Kidney (tissue), 14 donors: ENCODE results near the gene TMEM63B. TPM values are rescaled to one million over a fixed set of nuclear protein-coding genes. Genes with fewer than 3 reads are reported as not detected.

Experiments used
- DNase-seq, 5 donors: peaks; one replicate each; pipeline ENCODE4 v3.0.0-alpha.2; 2013 to 2020
- FAIRE-seq: peaks from 2 replicates; lab custom pipeline; 2012; peaks lifted over from hg19 to GRCh38; lab: Jason Lieb, UNC
- H3K27ac ChIP-seq, 2 donors: one replicate each; pipeline ENCODE4 v1.7.0; 2013; ENCODE audit warnings: low read depth in 2 of 2, low read length in 2 of 2, inconsistent platforms in 1 of 2
- H3K27me3 ChIP-seq: one replicate; pipeline ENCODE4 v1.7.1; 2013; ENCODE audit warnings: low read length, inconsistent platforms; ENCODE audit not compliant: control insufficient read depth, insufficient read depth
- H3K36me3 ChIP-seq, 3 donors: one replicate each; pipeline versions ENCODE4 v1.7.0 to v1.7.1; 2013; ENCODE audit warnings: low read length in 3 of 3, control low read depth in 1 of 3, inconsistent platforms in 1 of 3; ENCODE audit not compliant: insufficient read depth in 3 of 3, control insufficient read depth in 2 of 3
- H3K4me1 ChIP-seq, 3 donors: one replicate each; pipeline versions ENCODE4 v1.7.0 to v1.7.1; 2013; ENCODE audit warnings: low read length in 3 of 3, inconsistent platforms in 1 of 3, low read depth in 1 of 3; ENCODE audit not compliant: control insufficient read depth in 2 of 3, insufficient read depth in 2 of 3
- H3K4me3 ChIP-seq, 3 donors: one replicate each; pipeline versions ENCODE4 v1.7.0 to v1.8.1; 2013; ENCODE audit warnings: low read length in 3 of 3, control low read depth in 1 of 3, inconsistent platforms in 1 of 3
- H3K9ac ChIP-seq, 3 donors: one replicate each; pipeline versions ENCODE4 v1.7.0 to v1.7.1; 2013; ENCODE audit warnings: low read length in 3 of 3, control low read depth in 1 of 3, inconsistent platforms in 1 of 3
- H3K9me3 ChIP-seq, 3 donors: one replicate each; pipeline versions ENCODE4 v1.7.0 to v1.7.1; 2013; ENCODE audit warnings: low read length in 3 of 3, control low read depth in 1 of 3, inconsistent platforms in 1 of 3; ENCODE audit not compliant: control insufficient read depth in 2 of 3, insufficient read depth in 1 of 3
- CTCF ChIP-seq: IDR thresholded peaks from 3 replicates; pipeline ENCODE4 v1.5.1; 2012; ENCODE audit warnings: mild to moderate bottlenecking, moderate library complexity, borderline replicate concordance; ENCODE audit not compliant: insufficient read depth; ENCODE audit errors: extremely low read depth
- intact Hi-C: fragments of 100-400 bp; cut with DNase I; formaldehyde crosslinking; loops from one replicate; pipeline ENCODE4 v1.11.1; 2022
- polyA plus RNA-seq: library from polyadenylated mRNA; stranded (reverse); fragments of 350-450 nt; fragmentation: Illumina TruSeq; extraction: RNeasy Lipid Tissue Mini Kit (QIAGEN cat#74804); gene quantifications from one replicate; pipeline ENCODE4 v1.2.3, GENCODE V29; 2014; ENCODE audit warnings: low read depth, low replicate concordance; ENCODE audit not compliant: insufficient read depth
- total RNA-seq: library from RNA; stranded (reverse); fragmentation: NEBNext Ultra II Directional; extraction: Animal tissue kit (Norgen Biotek cat#: 25700); gene quantifications from one replicate; pipeline ENCODE4 v1.2.1, GENCODE V29; 2021
- donor health status: control.
- donor health status: control.
- donor health status: control.
- donor health status: control.
- donor health status: control.
- donor health status: DM: yes; HTN: yes; CAD: no.
- donor health status: Normal renal cell carcinoma (clear cell type).

The TMEM63B gene
- total and polyA plus RNA-seq, 2 donors from 2014 or later: 18.2 to 27.3 TPM

- DNase-seq (no peak), FAIRE-seq (no peak)
- no peak overlapping the region for H3K4me3 ChIP-seq
- intact Hi-C loops: no loop called here
- no peak overlapping the region for H3K27ac ChIP-seq
- H3K4me1 ChIP-seq: peaks cover 0 to 5% (median 3%) of the 10 kb centered on the region in 3 donors
- no peaks in the 10 kb centered on the region for H3K36me3 ChIP-seq
- no peak overlapping the region for H3K9ac ChIP-seq
- H3K9me3 ChIP-seq: no peaks in the 10 kb centered on the region
- no peaks in the 10 kb centered on the region for H3K27me3 ChIP-seq
- TF ChIP-seq CTCF: no peak
Observed at GRCh38 chr6:44097782-44098317, 29.5 kb upstream of the TMEM63B start.

DNA sequence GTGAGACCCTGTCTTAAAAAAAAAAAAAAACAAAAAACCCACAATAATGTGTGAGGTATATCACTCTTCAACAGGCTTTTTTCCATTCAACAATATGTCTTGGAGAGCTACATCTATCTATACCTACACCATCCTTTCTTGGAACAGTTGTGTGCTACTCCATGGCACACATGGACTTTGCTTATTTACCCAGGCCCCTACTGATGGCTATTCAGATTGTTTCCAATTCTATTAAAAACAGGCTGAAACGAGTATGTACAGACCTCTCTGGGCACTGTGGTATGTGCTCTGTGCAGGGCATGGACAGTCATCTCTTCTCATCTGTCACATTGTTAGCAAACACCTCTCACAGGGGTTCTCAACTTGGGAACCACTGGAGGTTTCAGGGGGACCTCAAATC lies 28.2 kb upstream of the TMEM63B start:
- H3K9me3 ChIP-seq: no peaks in the 10 kb centered on the region
- TF ChIP-seq CTCF: no peak
- H3K27me3 ChIP-seq: no peaks in the 10 kb centered on the region
- peaks cover 0 to 5% (median 3%) of the 10 kb centered on the region in 3 donors for H3K4me1 ChIP-seq
- FAIRE-seq: no peak
- intact Hi-C loops: no loop called here
- H3K27ac ChIP-seq: no peak overlapping the region
- no peak overlapping the region for H3K4me3 ChIP-seq
- H3K9ac ChIP-seq: no peak overlapping the region
- no peak for DNase-seq
- no peaks in the 10 kb centered on the region for H3K36me3 ChIP-seq

GRCh38 chr6:44100088-44100550 lies 27.2 kb upstream of the TMEM63B start:
- H3K9ac ChIP-seq: no peak overlapping the region
- no peaks in the 10 kb centered on the region for H3K9me3 ChIP-seq
- H3K27ac ChIP-seq: no peak overlapping the region
- peak in 1 of 5 donors; percentile 39 for DNase-seq
- peaks cover 0 to 4% (median 0%) of the 10 kb centered on the region in 3 donors for H3K4me1 ChIP-seq
- peak; percentile 50 for TF ChIP-seq CTCF
- no peaks in the 10 kb centered on the region for H3K27me3 ChIP-seq
- FAIRE-seq: no peak
- intact Hi-C loops: loop anchor here (5.0 kb wide), 1 partner anchor 52 kb away; no protein-coding TSS in a partner anchor
- H3K36me3 ChIP-seq: no peaks in the 10 kb centered on the region
- H3K4me3 ChIP-seq: no peak overlapping the region
